WTC11 (cell line): ENCODE data around the gene CLCF1. TPM values are rescaled to one million over a fixed set of nuclear protein-coding genes. Genes with fewer than 3 reads are reported as not detected.

Source experiments
- ATAC-seq: fragments of 200-7000 bp; cut with Tn5 transposase; 2 replicates; pipeline ENCODE4 v1.10.0; 2021; ENCODE audit warnings: mild to moderate bottlenecking, moderate library complexity
- CTCF ChIA-PET: fragments of 300-600 bp; sonication (Branson Sonifier 250); formaldehyde crosslinking; loops from one replicate; lab custom pipeline; 2021; ENCODE audit warnings: antibody characterized with exemption; lab: Charles Lee
- POLR2A ChIA-PET: fragments of 350-600 bp; sonication (Branson Sonifier 250); formaldehyde crosslinking; loops from one replicate; lab custom pipeline; 2021; ENCODE audit warnings: antibody characterized with exemption; lab: Charles Lee
- DNase-seq: peaks from one replicate; pipeline ENCODE4 v3.0.0; 2021; ENCODE audit warnings: low spot score
- H3K27ac Mint-ChIP-seq: 2 replicates; pipeline ENCODE4 v1.8.0; 2021; ENCODE audit warnings: mixed read lengths
- H3K27me3 Mint-ChIP-seq: 2 replicates; pipeline ENCODE4 v1.8.0; 2021; ENCODE audit warnings: low read depth, mild to moderate bottlenecking, moderate library complexity, mixed read lengths
- H3K36me3 Mint-ChIP-seq: 2 replicates; pipeline ENCODE4 v1.8.0; 2021; ENCODE audit warnings: mixed read lengths
- H3K4me1 Mint-ChIP-seq: 2 replicates; pipeline ENCODE4 v1.8.0; 2022; ENCODE audit warnings: mixed read lengths
- H3K4me3 Mint-ChIP-seq: 2 replicates; pipeline ENCODE4 v1.8.0; 2021; ENCODE audit warnings: mild to moderate bottlenecking, moderate library complexity, mixed read lengths
- H3K9me3 Mint-ChIP-seq: 2 replicates; pipeline ENCODE4 v1.8.0; 2021; ENCODE audit warnings: mixed read lengths
- CREM ChIP-seq: sonication (generic); formaldehyde crosslinking; IDR thresholded peaks from 2 replicates; pipeline ENCODE4 v1.8.1; 2022; ENCODE audit warnings: mild to moderate bottlenecking, missing genetic modification reagents, moderate library complexity
- ERG ChIP-seq: fragments of 250-450 bp; sonication (Bioruptor Pico); IDR thresholded peaks from 2 replicates; pipeline ENCODE4 v1.8.0; 2021; ENCODE audit warnings: mild to moderate bottlenecking
- GABPB1 ChIP-seq: sonication (generic); formaldehyde crosslinking; IDR thresholded peaks from 2 replicates; pipeline ENCODE4 v1.8.1; 2023; ENCODE audit warnings: mild to moderate bottlenecking, missing genetic modification reagents
- KAT7 ChIP-seq: sonication (generic); formaldehyde crosslinking; IDR thresholded peaks from 2 replicates; pipeline ENCODE4 v1.8.1; 2023; ENCODE audit warnings: missing genetic modification reagents, mild to moderate bottlenecking, borderline replicate concordance
- MYBL2 ChIP-seq: sonication (generic); formaldehyde crosslinking; IDR thresholded peaks from 2 replicates; pipeline ENCODE4 v1.8.1; 2023; ENCODE audit warnings: mild to moderate bottlenecking, moderate library complexity, missing genetic modification reagents
- PREB ChIP-seq: sonication (generic); formaldehyde crosslinking; IDR thresholded peaks from 2 replicates; pipeline ENCODE4 v1.8.1; 2022; ENCODE audit warnings: mild to moderate bottlenecking, missing genetic modification reagents, moderate library complexity, borderline replicate concordance
- TCF7 ChIP-seq: sonication (generic); formaldehyde crosslinking; IDR thresholded peaks from 2 replicates; pipeline ENCODE4 v1.8.0; 2022; ENCODE audit warnings: mild to moderate bottlenecking, low read depth, missing genetic modification reagents, moderate library complexity
- TEAD1 ChIP-seq: sonication (generic); formaldehyde crosslinking; IDR thresholded peaks from 2 replicates; pipeline ENCODE4 v1.8.0; 2022; ENCODE audit warnings: mild to moderate bottlenecking, missing genetic modification reagents
- ZNF121 ChIP-seq: sonication (generic); formaldehyde crosslinking; IDR thresholded peaks from 2 replicates; pipeline ENCODE4 v1.8.0; 2023; ENCODE audit warnings: missing genetic modification reagents
- ZNF219 ChIP-seq: sonication (generic); formaldehyde crosslinking; IDR thresholded peaks from 2 replicates; pipeline ENCODE4 v1.8.0; 2023; ENCODE audit warnings: missing genetic modification reagents, mild to moderate bottlenecking, borderline replicate concordance
- ZNF263 ChIP-seq: sonication (generic); formaldehyde crosslinking; IDR thresholded peaks from 2 replicates; pipeline ENCODE4 v1.8.1; 2022; ENCODE audit warnings: low read depth, mild to moderate bottlenecking, moderate library complexity, missing genetic modification reagents
- ZNF396 ChIP-seq: fragments of 250-450 bp; sonication (Bioruptor Pico); IDR thresholded peaks from 2 replicates; pipeline ENCODE4 v1.8.0; 2021; ENCODE audit warnings: mild to moderate bottlenecking, moderate library complexity, borderline replicate concordance
- ZNF416 ChIP-seq: fragments of 250-450 bp; sonication (Bioruptor Pico); IDR thresholded peaks from 2 replicates; pipeline ENCODE4 v1.9.0; 2021; ENCODE audit warnings: mild to moderate bottlenecking, inconsistent platforms
- ZNF423 ChIP-seq: fragments of 250-450 bp; sonication (Bioruptor Pico); IDR thresholded peaks from 2 replicates; pipeline ENCODE4 v2.1.2; 2022; ENCODE audit warnings: mild to moderate bottlenecking, moderate library complexity
- ZNF512 ChIP-seq: sonication (generic); formaldehyde crosslinking; IDR thresholded peaks from 2 replicates; pipeline ENCODE4 v1.8.1; 2022; ENCODE audit warnings: missing genetic modification reagents, borderline replicate concordance
- total RNA-seq: library from RNA; stranded (reverse); gene quantifications from 3 replicates; pipeline ENCODE4 v1.2.3, GENCODE V29; 2021

The CLCF1 gene
- total RNA-seq, 1 experiment from 2014 or later, result 0.92 TPM

DNA sequence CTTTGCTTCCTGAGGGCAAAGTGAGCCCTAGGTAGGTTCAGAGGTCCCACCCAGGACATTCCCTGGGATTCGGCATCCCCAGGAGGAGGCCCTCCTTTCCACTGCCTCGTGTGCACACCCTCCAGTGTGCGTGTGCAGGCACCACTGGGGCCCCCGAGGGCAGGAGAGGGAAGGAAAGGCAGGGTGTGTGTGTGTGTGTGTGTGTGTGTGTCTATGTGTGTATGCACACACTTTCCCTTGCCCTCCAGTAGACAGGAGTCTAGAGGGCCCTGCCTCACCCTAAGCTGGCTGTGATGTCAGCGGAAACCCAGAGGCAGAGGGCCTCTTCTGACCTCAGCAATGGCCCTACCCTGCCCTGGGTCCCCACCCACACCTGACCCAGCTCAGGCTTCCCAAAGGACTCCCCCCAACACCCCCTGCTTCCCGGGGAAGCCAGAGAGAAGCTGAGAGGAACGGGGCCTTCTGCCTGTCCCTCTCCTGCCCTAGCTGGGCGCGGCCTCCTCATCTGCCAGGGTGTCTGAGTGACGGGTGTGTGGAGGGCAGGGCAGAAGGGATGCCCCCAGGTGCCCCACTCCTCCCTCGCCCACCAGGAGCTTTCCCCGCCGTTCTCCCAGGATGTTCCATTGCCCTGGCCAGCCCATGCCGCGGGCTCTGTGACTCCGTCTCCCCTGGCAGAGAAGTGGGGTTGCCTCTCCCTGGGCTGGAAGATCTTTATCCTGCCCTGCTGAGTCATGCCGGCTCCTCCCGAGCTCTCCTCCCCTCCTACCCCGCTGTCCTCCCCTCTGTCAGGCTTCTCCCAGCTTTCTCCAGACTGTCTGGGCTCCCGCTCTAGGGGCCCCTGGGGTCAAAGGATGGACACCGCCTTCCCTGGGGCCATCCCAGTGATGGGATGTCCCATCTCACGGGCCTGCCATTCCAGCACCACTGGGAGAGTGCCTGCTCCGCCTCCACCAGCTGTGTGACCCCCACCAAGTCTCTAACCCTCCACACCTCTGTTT is 6.0 kb upstream of the CLCF1 start:
- Mint-ChIP-seq H3K36me3 (no peaks in the 10 kb centered on the region), H3K9me3 (no peaks in the 10 kb centered on the region), H3K27ac (no peak overlapping the region), H3K4me3 (no peak overlapping the region), H3K4me1 (peaks cover 28% of the 10 kb centered on the region), H3K27me3 (peaks cover 68% of the 10 kb centered on the region)
- DNase-seq (no peak), ATAC-seq (no peak)
- ChIA-PET POLR2A (interaction anchor here (1.2 kb wide), 1 partner anchor 10 kb away, joined by 3 read pairs; no protein-coding TSS in a partner anchor), CTCF (interaction anchor here (0.9 to 25.7 kb wide), 9 partner anchors 8 to 298 kb away, joined by 3 to 842 read pairs (median 38); partner anchors contain the start of genes CLCF1, POLD4 and RAD9A)
- TF ChIP-seq ZNF219 (CRISPR knock-in tag) (no peak), ZNF263 (CRISPR knock-in tag) (0 out of 2 replicates have a peak, but pooled peaks have one; percentile 39)

DNA sequence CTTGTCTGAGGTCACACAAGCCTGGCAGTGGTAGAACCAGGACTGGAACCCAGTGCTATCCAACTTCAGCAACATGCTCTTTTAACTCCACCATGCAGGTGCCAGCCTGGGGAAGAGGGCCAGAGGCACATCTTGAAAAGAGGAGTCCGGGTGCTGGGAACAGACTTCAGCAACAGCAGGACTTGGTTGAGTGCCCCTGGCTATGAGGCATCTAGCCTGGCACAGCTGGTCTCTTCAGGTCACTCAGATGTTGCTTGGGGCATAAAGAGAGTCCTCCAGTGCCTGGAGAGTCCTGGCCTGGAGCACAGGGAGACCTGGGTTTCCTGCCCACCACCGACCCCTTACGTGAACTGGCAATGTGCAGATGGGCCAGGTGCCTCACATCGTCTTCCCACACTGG is 5.1 kb upstream of the CLCF1 start:
- no peak for DNase-seq
- TF ChIP-seq ZNF396 (no peak), ZNF416 (CRISPR knock-in tag) (no peak), MYBL2 (CRISPR knock-in tag) (no peak), KAT7 (CRISPR knock-in tag) (no peak), CREM (CRISPR knock-in tag) (no peak), GABPB1 (CRISPR knock-in tag) (no peak), ERG (no peak), TEAD1 (CRISPR knock-in tag) (no peak), PREB (no peak), ZNF423 (CRISPR knock-in tag) (no peak), ZNF512 (CRISPR knock-in tag) (no peak)
- H3K4me1 Mint-ChIP-seq, result peaks cover 33% of the 10 kb centered on the region
- H3K9me3 Mint-ChIP-seq, result no peaks in the 10 kb centered on the region
- H3K4me3 Mint-ChIP-seq, result no peak overlapping the region
- no peaks in the 10 kb centered on the region for H3K36me3 Mint-ChIP-seq
- CTCF ChIA-PET, result interaction anchor here (0.7 to 25.7 kb wide), 7 partner anchors 11 to 297 kb away, joined by 3 to 842 read pairs (median 5); partner anchors contain the start of gene POLD4
- POLR2A ChIA-PET, result interaction anchor here (1.2 kb wide), 1 partner anchor 9 kb away, joined by 3 read pairs; no protein-coding TSS in a partner anchor
- H3K27ac Mint-ChIP-seq, result no peak overlapping the region
- ATAC-seq, result no peak
- H3K27me3 Mint-ChIP-seq, result peaks cover 67% of the 10 kb centered on the region

DNA sequence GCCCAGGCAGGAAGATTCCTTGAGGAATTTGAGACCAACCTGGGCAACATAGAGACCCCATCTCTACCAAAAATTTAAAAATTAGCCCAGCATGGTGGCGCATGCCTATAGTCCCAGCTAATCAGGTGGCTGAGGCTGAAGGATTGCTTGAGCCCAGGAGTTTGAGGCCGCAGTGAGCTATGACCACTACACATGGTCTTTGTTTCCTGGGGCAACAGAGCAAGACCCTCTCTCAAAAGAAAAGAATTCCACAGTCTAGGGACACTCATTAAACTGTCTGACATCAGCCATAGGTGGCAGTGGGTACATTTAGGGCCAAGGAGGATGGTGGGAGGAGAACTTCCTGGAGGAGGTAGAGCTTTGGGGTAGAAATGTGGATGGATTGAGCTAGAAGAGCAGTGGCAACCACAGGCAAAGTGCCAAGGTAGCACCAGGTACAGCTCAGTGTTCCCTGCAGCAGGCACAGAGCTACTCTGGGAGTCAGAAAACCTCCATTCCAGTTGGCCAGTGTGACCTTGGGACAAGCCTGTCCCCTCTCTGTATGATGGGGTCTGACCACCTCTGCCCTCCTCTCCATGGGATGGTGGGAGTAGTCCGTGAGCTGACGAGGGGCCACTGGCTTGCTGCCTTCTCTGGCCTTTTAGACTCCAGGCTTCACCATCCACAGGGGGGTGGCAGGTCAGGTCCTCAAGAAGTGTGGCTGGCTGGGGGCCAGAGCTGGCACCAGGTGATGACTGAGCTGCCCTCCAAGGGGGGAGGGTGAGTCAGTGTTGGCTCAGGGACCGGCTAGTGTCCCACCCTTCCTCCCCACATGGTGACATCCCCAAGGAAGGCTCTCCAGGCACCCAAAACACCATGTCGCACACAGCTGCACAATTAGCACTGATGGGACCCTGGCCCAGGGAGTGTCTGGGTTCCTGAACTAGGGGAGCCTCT is 3.7 kb upstream of the CLCF1 start:
- TF ChIP-seq TCF7 (CRISPR knock-in tag) (no peak), ZNF121 (peak; percentile 84)
- CTCF ChIA-PET, result interaction anchor here (1.4 to 25.7 kb wide), 6 partner anchors 12 to 115 kb away, joined by 5 to 842 read pairs (median 12); partner anchors contain the start of genes POLD4 and PPP1CA
- peaks cover 61% of the 10 kb centered on the region for H3K27me3 Mint-ChIP-seq
- no peaks in the 10 kb centered on the region for H3K9me3 Mint-ChIP-seq
- POLR2A ChIA-PET, result interaction anchor here (0.7 to 1.2 kb wide), 2 partner anchors 19 to 20 kb away, joined by 3 read pairs; no protein-coding TSS in a partner anchor
- H3K27ac Mint-ChIP-seq, result no peak overlapping the region
- ATAC-seq (no peak), DNase-seq (no peak)
- H3K36me3 Mint-ChIP-seq, result no peaks in the 10 kb centered on the region
- H3K4me1 Mint-ChIP-seq, result peaks cover 29% of the 10 kb centered on the region
- no peak overlapping the region for H3K4me3 Mint-ChIP-seq
